Cardiac ventricle fibroblast (primary cell): ENCODE measurements around the gene RUSC1. TPM values are rescaled to one million over a fixed set of nuclear protein-coding genes. Genes with fewer than 3 reads are reported as not detected.

Source experiments
- total RNA-seq: library from RNA; depleted of rRNA; stranded (reverse); fragments of >200 nt; gene quantifications from 2 replicates; pipeline ENCODE4 v1.2.3, GENCODE V29; 2015

The RUSC1 gene
- 24.9 and 29.3 TPM in 2 replicates for total RNA-seq

GRCh38 chr1:155320661-155321617 is at the start of gene RUSC1:
RUSC1 (plus strand) TSS chr1:155320894; CDS start chr1:155321774, 880 bp downstream.

GRCh38 chr1:155273343-155274245 is 47.1 kb upstream of the RUSC1 start, which contains the start of gene CLK2:
CLK2 (minus strand) TSS chr1:155273504; CDS start chr1:155270977, 2,527 bp downstream.

GRCh38 chr1:155277070-155277901 is 43.4 kb upstream of the RUSC1 start, which contains the start of gene HCN3:
HCN3 (plus strand) TSS chr1:155277463; CDS start chr1:155277591, 128 bp downstream.

DNA sequence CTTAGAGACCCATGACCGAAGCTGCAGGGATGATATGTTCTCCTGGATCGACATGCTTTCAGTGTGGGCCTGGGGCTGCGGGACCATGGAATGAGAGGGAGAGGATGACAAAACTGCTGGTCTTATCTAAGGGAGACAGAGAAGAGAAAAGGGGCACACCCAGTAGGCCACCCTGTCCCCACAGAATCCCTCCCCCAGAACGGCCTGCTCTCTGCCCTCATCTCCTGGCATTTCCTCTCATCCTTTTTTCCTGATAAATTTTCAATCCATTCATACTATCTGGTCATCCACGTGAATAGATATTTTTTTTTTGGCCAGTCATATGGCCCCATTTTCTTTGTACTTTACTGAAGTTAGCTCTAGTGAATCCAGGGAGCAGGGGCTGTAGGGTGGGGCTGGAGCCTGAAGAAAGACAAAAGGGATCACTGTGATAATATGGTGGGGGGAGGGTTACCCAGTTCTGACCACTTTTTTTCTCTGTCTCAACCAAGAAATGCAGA is 19.3 kb upstream of the RUSC1 start, which contains the start of gene PKLR:
TSS of gene PKLR (minus strand) at position 97 of the 500 bp plus-strand sequence. CDS start at position 54, 43 bp downstream.

DNA sequence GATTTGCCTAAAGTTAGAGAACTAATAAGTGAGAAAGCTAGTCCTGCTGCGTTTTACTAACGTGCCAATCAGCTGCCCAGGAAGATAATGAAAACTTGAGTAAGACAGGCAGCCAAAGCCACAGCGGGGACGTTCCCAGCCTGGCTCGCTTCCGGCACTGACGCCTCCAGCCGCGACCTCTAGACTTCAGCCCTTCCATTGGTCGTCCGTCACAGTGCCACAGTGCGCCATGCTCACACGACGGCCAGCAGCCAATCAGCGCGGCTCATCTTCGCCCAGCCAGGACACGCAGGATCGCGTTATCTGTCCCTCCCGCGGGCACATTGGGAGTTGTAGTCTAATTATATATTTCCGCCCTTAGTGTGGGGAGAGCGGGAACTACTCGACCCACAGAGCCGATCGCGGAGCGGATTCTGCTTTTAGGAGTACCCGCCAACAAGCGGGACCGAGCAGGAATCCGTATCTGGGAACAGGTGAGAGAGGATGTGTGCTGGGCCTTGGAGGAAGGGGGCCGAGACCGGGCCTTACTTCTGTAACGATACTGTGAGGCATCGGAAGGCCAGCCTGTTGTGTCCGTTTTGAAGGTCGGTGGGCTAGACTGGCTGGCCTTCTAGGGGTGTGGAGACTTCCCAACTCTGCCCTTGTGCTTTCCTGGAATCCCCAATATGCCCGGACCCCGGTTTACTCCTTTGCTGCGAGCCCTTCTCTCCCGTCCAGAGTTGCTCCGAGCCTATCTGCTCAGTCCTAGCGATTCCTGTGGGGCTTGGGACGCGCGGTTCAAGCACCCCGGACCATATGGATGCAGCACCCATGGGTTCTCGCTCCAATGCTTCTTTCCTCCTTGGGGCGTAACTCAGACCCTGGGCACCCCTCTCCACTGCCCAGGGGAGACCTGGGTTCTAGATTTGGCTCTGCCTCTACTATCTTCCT is 11.9 kb upstream of the RUSC1 start, which contains the start of gene FDPS:
TSS of gene FDPS (plus strand) at position 374 of the 930 bp plus-strand sequence. CDS start 924 bp downstream, outside the sequence.

Other genes with a start within 250 kb of the RUSC1 start
- gene EFNA3, start 242.1 kb upstream of the RUSC1 start, total RNA-seq = 1.2 and 1.8 TPM in 2 replicates
- gene EFNA1, start 193.0 kb upstream of the RUSC1 start, total RNA-seq = 9.2 and 14.2 TPM in 2 replicates
- gene SLC50A1, start 185.0 kb upstream of the RUSC1 start, total RNA-seq = 21.6 and 28.6 TPM in 2 replicates
- gene DPM3, start 180.4 kb upstream of the RUSC1 start, total RNA-seq = 38.6 and 50.3 TPM in 2 replicates
- gene KRTCAP2, start 147.6 kb upstream of the RUSC1 start, total RNA-seq = 130 and 151 TPM in 2 replicates
- gene TRIM46, start 147.0 kb upstream of the RUSC1 start, total RNA-seq = 0.75 and 1.3 TPM in 2 replicates
- 10.3 and 16.4 TPM in 2 replicates for gene THBS3, start 113.0 kb upstream of the RUSC1 start, total RNA-seq
- 30.4 and 47.7 TPM in 2 replicates for gene MTX1, start 112.2 kb upstream of the RUSC1 start, total RNA-seq
- 23.7 and 28.2 TPM in 2 replicates for gene ENTREP3, start 65.4 kb upstream of the RUSC1 start, total RNA-seq
- gene SCAMP3, start 58.5 kb upstream of the RUSC1 start, total RNA-seq = 49.4 and 68.1 TPM in 2 replicates
- gene CLK2, start 47.4 kb upstream of the RUSC1 start, total RNA-seq = 15.2 and 19.1 TPM in 2 replicates
- 0.06 and 0.15 TPM in 2 replicates for gene HCN3, start 43.4 kb upstream of the RUSC1 start, total RNA-seq
- not detected in 2 replicates for gene PKLR, start 19.5 kb upstream of the RUSC1 start, total RNA-seq
- 80.5 and 81.6 TPM in 2 replicates for gene FDPS, start 12.0 kb upstream of the RUSC1 start, total RNA-seq
- 30.2 and 32.7 TPM in 2 replicates for gene ASH1L, start 241.9 kb downstream of the RUSC1 start, total RNA-seq